ENCODE data around the gene TMEM106B.

Gene TMEM106B

GRCh38 chr7:12244694-12245093, 33.6 kb downstream of the TMEM106B start:
- H3K4me1 ChIP-seq = no peaks in the 10 kb centered on the region; the same call in 1 of the 2 replicates
- no peaks in the 10 kb centered on the region; the same call in 1 of the 2 replicates for H3K9me3 ChIP-seq
- no peak for TF ChIP-seq CTCF (IDR thresholded peaks at IDR 0.05; ENCODE audit: low read depth, low read length)
- H3K27me3 ChIP-seq = no peaks in the 10 kb centered on the region
- no peak for DNase-seq
- no peak overlapping the region for H3K4me3 ChIP-seq (ENCODE audit: low read depth, low read length)
- no peaks in the 10 kb centered on the region for H3K36me3 ChIP-seq

GRCh38 chr7:12249706-12250105, 38.6 kb downstream of the TMEM106B start:
- Histone ChIP-seq H3K27me3 (no peaks in the 10 kb centered on the region), H3K4me3 (ENCODE audit: low read depth, low read length) (no peak overlapping the region), H3K36me3 (no peaks in the 10 kb centered on the region), H3K4me1 (no peaks in the 10 kb centered on the region), H3K9me3 (no peaks in the 10 kb centered on the region)
- no peak for DNase-seq
- no peak for TF ChIP-seq CTCF (IDR thresholded peaks at IDR 0.05; ENCODE audit: low read depth, low read length)

- TF ChIP-seq CTCF (IDR thresholded peaks at IDR 0.05; ENCODE audit: low read depth, low read length) = no peak
Measured at GRCh38 chr7:12250232-12250631, 39.1 kb downstream of the TMEM106B start.

GRCh38 chr7:12256090-12256489, 45.0 kb downstream of the TMEM106B start:
- no peak for TF ChIP-seq CTCF (IDR thresholded peaks at IDR 0.05; ENCODE audit: low read depth, low read length)
- H3K4me1 ChIP-seq = no peaks in the 10 kb centered on the region
- H3K36me3 ChIP-seq = no peaks in the 10 kb centered on the region
- H3K9me3 ChIP-seq = no peaks in the 10 kb centered on the region
- H3K27me3 ChIP-seq = no peaks in the 10 kb centered on the region
- H3K4me3 ChIP-seq (ENCODE audit: low read depth, low read length) = no peak overlapping the region
- DNase-seq = no peak

More at GRCh38 chr7:12250232-12250631, 39.1 kb downstream of the TMEM106B start:
- Histone ChIP-seq H3K4me3 (ENCODE audit: low read depth, low read length) (no peak overlapping the region), H3K9me3 (no peaks in the 10 kb centered on the region), H3K4me1 (no peaks in the 10 kb centered on the region), H3K27me3 (no peaks in the 10 kb centered on the region), H3K36me3 (no peaks in the 10 kb centered on the region)
- no peak for DNase-seq

GRCh38 chr7:12257582-12257981, 46.5 kb downstream of the TMEM106B start:
- Histone ChIP-seq H3K4me1 (no peaks in the 10 kb centered on the region), H3K36me3 (no peaks in the 10 kb centered on the region), H3K9me3 (no peaks in the 10 kb centered on the region), H3K4me3 (ENCODE audit: low read depth, low read length) (no peak overlapping the region), H3K27me3 (no peaks in the 10 kb centered on the region)
- no peak for TF ChIP-seq CTCF (IDR thresholded peaks at IDR 0.05; ENCODE audit: low read depth, low read length)
- DNase-seq = no peak

GRCh38 chr7:12258074-12258473, 47.0 kb downstream of the TMEM106B start:
- H3K4me1 ChIP-seq = no peaks in the 10 kb centered on the region
- DNase-seq = no peak
- no peak overlapping the region for H3K4me3 ChIP-seq (ENCODE audit: low read depth, low read length)

More at GRCh38 chr7:12258074-12258473, 47.0 kb downstream of the TMEM106B start:
- TF ChIP-seq CTCF (IDR thresholded peaks at IDR 0.05; ENCODE audit: low read depth, low read length) = no peak
- no peaks in the 10 kb centered on the region for H3K27me3 ChIP-seq
- H3K36me3 ChIP-seq = no peaks in the 10 kb centered on the region
- no peaks in the 10 kb centered on the region for H3K9me3 ChIP-seq
